ENCODE measurements around the gene FLAD1.
A peak's percentile ranks its signal among the peaks of the same experiment; 100 is the strongest.

GRCh38 chr1:154998818-154999570 lies 15.8 kb downstream of the FLAD1 start:
- peak; percentile 99 for TF ChIP-seq CTCF (conservative IDR thresholded peaks at IDR 0.05; ENCODE audit: low read depth, low read length)
- TF ChIP-seq EZH2 (IDR thresholded peaks at IDR 0.05; ENCODE audit: borderline replicate concordance, low read depth, low read length, poor library complexity, severe bottlenecking) = no peak
